ENCODE data around the gene CORIN.

Gene CORIN

DNA sequence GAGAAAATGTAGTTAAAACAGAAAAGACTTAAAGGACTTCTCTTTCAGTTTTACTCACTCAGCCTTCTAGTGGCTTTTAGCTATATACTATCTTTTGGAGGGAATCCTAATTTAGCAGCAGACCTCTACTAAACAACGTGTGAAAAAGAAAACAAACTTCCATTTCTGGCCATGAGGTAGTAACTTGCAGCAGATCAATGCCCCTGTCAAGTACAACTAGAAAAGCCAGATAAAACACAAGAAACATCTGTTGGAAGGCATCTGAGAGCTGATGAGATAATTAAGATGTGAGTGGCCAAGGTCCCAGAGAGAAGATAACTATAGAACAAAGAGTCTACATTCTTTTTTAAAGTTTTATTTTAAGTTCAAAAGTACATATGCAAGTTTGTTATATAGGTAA is 101.7 kb downstream of the CORIN start:
- DNase-seq (ENCODE audit: low read depth) = no peak

DNA sequence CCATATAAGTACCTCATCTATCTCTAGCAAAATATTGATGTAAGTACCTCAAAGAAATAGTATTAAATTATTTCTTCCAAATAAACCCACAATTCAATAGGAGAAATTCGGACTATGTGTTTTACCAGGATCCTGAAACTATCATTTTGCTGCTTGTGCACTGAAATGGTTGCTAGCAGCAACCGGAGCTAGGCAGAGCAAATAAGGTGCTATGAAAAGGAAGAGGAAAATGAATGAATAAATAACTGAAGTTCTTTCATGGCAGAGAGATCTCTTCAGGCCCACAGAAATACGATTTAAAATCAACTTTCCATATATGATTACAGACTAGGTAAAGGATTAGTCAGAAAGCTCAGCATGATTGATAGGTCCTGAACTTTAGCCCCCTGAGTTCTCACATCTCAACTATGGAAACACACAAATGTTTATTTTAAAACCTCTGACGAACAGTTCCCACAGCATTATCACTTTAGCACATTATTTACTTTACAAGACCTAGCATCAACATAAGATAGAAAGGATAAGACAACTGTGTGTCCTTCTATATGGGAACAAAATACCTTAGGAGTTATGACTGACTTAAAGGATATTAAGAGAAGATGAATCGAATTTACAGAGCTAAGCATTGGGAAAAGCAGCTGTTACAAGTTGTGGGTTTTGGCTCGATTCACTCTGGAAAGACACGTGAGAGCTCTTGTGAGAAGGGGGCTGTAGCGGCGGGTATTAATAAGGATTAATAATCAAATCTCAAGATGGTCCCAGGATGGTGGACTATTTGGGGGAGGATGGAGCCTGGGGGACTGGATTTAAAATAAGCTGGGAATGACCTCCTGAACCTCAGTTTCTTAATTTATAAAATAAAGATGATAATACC is 104.3 kb downstream of the CORIN start:
- DNase-seq (ENCODE audit: low read depth) = no peak
- no peak overlapping the region for H3K4me3 ChIP-seq (ENCODE audit: low read depth, low read length)
- TF ChIP-seq, protein P1, sequence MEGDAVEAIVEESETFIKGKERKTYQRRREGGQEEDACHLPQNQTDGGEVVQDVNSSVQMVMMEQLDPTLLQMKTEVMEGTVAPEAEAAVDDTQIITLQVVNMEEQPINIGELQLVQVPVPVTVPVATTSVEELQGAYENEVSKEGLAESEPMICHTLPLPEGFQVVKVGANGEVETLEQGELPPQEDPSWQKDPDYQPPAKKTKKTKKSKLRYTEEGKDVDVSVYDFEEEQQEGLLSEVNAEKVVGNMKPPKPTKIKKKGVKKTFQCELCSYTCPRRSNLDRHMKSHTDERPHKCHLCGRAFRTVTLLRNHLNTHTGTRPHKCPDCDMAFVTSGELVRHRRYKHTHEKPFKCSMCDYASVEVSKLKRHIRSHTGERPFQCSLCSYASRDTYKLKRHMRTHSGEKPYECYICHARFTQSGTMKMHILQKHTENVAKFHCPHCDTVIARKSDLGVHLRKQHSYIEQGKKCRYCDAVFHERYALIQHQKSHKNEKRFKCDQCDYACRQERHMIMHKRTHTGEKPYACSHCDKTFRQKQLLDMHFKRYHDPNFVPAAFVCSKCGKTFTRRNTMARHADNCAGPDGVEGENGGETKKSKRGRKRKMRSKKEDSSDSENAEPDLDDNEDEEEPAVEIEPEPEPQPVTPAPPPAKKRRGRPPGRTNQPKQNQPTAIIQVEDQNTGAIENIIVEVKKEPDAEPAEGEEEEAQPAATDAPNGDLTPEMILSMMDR (IDR thresholded peaks at IDR 0.05; ENCODE audit: insufficient read depth, low read depth, low read length, missing control alignments) = no peak

More for the DNA sequence above, 101.7 kb downstream of the CORIN start:
- no peak overlapping the region for H3K4me3 ChIP-seq (ENCODE audit: low read depth, low read length)
- TF ChIP-seq, protein P1 (IDR thresholded peaks at IDR 0.05; ENCODE audit: insufficient read depth, low read depth, low read length, missing control alignments) = no peak

DNA sequence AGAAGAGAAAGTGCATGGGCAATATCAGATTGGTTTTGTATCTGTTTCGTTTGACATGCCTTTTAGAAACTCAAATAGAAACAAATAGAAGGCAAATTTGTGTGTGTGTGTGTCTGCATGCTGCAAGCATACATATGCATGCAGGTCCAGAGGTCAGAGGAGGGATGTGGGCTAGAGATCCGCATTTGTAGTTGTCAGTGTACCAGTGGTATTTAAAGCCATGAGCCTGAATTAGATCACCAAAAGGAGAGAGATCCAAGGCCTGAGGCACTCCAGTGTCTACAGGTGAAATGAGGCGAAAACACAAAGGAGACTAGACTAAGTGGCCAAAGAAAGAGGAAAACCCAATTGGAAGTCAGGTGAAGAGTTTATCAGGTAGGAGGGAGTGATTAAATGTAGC is 106.7 kb downstream of the CORIN start:
- H3K4me3 ChIP-seq (ENCODE audit: low read depth, low read length) = no peak overlapping the region
- TF ChIP-seq, protein P1 (IDR thresholded peaks at IDR 0.05; ENCODE audit: insufficient read depth, low read depth, low read length, missing control alignments) = no peak
- no peak for DNase-seq (ENCODE audit: low read depth)

DNA sequence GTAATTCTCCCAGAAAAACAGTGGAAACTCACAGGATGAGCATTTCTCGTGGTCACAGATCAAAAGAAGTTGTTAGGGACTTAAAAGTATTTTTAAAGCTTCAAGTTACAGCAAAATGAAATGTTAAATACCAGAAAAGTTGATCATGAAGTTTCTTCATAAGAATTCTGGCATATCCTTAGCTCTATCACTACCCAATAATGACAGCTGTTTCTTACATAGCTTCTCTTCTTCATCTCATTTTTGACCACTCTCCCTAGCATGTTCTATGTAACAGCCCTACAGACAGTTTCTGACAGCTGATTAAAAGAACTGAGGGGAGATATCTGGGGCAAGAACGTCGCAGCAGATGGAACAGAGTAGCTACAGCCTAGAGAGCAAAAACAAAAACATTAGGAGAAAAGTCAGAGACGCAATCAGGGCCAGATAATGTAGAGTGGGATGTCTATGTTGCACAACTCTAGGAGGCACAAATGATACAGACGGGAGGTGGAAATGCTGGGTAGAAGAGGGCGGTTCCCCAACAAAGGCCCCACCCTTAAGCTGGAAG is 108.7 kb downstream of the CORIN start:
- TF ChIP-seq, protein P1 (IDR thresholded peaks at IDR 0.05; ENCODE audit: insufficient read depth, low read depth, low read length, missing control alignments) = no peak
- no peak overlapping the region for H3K4me3 ChIP-seq (ENCODE audit: low read depth, low read length)
- DNase-seq (ENCODE audit: low read depth) = no peak

DNA sequence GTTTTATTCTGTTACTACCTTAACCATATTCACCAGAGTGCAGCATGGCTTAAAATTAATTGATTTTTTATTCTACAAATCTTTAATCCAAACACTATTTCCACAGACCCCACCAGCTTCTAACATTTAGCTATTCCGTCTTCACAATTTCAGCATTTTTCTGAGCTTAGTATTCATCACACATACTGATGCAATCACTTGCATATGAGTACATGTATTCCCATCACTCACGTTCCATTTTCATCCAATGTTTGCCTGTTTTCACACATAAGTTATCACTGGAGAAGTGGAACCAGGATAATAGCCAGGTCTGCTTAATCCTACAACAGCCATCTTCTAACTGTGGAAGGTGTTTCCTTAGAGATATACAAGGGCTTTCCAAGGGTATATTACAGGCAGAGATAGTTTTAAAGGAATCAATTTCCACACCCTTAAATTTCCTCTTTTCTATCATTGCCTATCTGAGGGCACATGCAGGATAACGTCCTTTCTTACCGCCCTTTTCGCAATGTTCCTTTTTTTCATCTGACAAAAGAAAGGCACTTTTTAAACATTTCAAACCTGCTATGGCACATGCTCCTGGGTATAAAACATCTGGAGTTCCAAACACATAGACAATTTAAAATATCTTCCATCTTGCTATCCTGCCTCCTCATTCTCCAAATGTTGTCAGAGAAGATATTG is 115.8 kb downstream of the CORIN start:
- TF ChIP-seq, protein P1 (IDR thresholded peaks at IDR 0.05; ENCODE audit: insufficient read depth, low read depth, low read length, missing control alignments) = no peak
- H3K4me3 ChIP-seq (ENCODE audit: low read depth, low read length) = no peak overlapping the region
- DNase-seq (ENCODE audit: low read depth) = no peak

DNA sequence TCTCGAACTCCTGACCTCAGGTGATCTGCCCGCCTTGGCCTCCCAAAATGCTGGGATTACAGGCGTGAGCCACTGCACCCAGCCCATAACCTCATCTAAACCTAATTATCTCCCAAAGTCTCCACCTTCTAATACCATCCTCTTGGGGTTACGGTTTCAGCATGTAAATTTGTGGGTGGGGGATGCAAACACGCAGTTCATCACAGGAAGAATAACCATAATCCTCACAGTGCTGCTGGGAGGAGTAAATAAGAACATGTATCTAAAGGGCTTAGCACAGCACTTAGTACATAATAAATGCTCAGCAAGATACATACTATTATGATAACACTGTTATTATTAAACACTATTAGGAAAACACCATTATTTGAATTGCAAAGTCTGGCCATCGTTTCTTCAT is 116.4 kb downstream of the CORIN start:
- H3K4me3 ChIP-seq (ENCODE audit: low read depth, low read length) = no peak overlapping the region
- TF ChIP-seq, protein P1 (IDR thresholded peaks at IDR 0.05; ENCODE audit: insufficient read depth, low read depth, low read length, missing control alignments) = no peak
- no peak for DNase-seq (ENCODE audit: low read depth)
